Skeletal muscle tissue (tissue), 4 donors: ENCODE measurements around the gene DSG4. TPM values are rescaled to one million over a fixed set of nuclear protein-coding genes. Genes with fewer than 3 reads are reported as not detected.

Experiments
- H3K27ac ChIP-seq: one replicate; pipeline ENCODE4 v1.7.0; 2013; ENCODE audit warnings: mild to moderate bottlenecking, low read depth, low read length, inconsistent platforms
- H3K27me3 ChIP-seq, 3 donors: one replicate each; pipeline ENCODE4 v1.7.0; 2013; ENCODE audit warnings: low read length in 3 of 3; ENCODE audit not compliant: control insufficient read depth in 3 of 3, insufficient read depth in 3 of 3
- H3K36me3 ChIP-seq, 3 donors: one replicate each; pipeline ENCODE4 v1.7.0; 2013; ENCODE audit warnings: low read length in 3 of 3; ENCODE audit not compliant: control insufficient read depth in 3 of 3, insufficient read depth in 3 of 3
- H3K4me1 ChIP-seq, 3 donors: one replicate each; pipeline ENCODE4 v1.7.0; 2013; ENCODE audit warnings: low read length in 3 of 3, mild to moderate bottlenecking in 3 of 3; ENCODE audit not compliant: control insufficient read depth in 3 of 3, insufficient read depth in 3 of 3
- H3K4me3 ChIP-seq, 3 donors: one replicate each; pipeline ENCODE4 v1.7.0; 2013; ENCODE audit warnings: low read length in 3 of 3
- H3K9ac ChIP-seq, 3 donors: one replicate each; pipeline ENCODE4 v1.7.0; 2013; ENCODE audit warnings: low read length in 3 of 3, mild to moderate bottlenecking in 3 of 3, moderate library complexity in 2 of 3, low read depth in 1 of 3
- H3K9me3 ChIP-seq, 3 donors: one replicate each; pipeline ENCODE4 v1.7.0; 2013; ENCODE audit warnings: low read length in 3 of 3; ENCODE audit not compliant: control insufficient read depth in 3 of 3
- total RNA-seq: library from RNA; depleted of rRNA; stranded (reverse); fragments of >200 nt; gene quantifications from one replicate; pipeline ENCODE4 v1.2.3, GENCODE V29; 2014
- donor health status: Osteomylitis.

DSG4 gene
- total RNA-seq, 1 donor from 2014 or later = not detected

DNA sequence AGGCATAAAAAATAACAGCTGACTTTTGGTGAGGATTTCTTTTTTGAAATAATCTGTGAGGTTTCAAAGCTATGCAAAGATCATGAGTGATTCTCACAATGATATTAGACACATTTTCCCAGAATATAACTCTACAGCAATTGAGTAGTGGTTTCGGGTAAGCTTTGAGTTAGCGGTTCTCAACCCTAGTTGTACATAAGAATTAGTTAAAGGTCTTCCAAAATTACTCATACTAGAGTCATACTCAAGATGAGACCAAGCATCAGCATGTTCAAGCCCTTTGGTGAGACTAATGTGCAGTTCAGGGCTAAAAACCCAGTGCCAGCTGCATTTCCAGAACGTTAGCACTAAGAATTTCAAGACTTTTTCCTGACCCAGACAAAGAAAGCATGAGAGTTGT lies 31.1 kb downstream of the DSG4 start:
- H3K27ac ChIP-seq = no peak overlapping the region
- H3K9ac ChIP-seq = no peak overlapping the region
- no peaks in the 10 kb centered on the region for H3K9me3 ChIP-seq
- H3K36me3 ChIP-seq = no peaks in the 10 kb centered on the region
- H3K4me3 ChIP-seq = no peak overlapping the region
- H3K4me1 ChIP-seq = no peaks in the 10 kb centered on the region
- H3K27me3 ChIP-seq = peaks cover 0 to 3% (median 0%) of the 10 kb centered on the region in 3 donors

DNA sequence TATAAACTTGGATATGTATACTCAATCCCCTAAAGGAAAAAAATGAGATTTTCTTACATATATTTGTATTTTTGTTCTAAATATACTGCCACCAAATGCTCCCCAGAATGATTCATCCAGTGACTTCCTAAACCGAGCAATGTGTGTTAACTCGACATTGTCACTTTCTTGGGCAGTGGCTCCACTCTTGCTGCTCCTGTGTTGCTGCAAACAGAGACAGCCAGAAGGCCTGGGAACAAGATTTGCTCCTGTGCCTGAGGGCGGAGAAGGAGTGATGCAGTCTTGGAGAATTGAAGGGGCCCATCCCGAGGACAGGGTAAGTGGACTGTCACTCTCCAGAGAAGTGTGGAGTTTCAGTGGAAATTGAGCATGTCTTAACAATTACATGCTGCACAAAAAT lies 32.7 kb downstream of the DSG4 start:
- Histone ChIP-seq H3K4me3 (no peak overlapping the region), H3K36me3 (no peaks in the 10 kb centered on the region), H3K27me3 (peaks cover 0 to 3% (median 0%) of the 10 kb centered on the region in 3 donors), H3K4me1 (no peaks in the 10 kb centered on the region), H3K9ac (no peak overlapping the region), H3K9me3 (no peaks in the 10 kb centered on the region), H3K27ac (no peak overlapping the region)

DNA sequence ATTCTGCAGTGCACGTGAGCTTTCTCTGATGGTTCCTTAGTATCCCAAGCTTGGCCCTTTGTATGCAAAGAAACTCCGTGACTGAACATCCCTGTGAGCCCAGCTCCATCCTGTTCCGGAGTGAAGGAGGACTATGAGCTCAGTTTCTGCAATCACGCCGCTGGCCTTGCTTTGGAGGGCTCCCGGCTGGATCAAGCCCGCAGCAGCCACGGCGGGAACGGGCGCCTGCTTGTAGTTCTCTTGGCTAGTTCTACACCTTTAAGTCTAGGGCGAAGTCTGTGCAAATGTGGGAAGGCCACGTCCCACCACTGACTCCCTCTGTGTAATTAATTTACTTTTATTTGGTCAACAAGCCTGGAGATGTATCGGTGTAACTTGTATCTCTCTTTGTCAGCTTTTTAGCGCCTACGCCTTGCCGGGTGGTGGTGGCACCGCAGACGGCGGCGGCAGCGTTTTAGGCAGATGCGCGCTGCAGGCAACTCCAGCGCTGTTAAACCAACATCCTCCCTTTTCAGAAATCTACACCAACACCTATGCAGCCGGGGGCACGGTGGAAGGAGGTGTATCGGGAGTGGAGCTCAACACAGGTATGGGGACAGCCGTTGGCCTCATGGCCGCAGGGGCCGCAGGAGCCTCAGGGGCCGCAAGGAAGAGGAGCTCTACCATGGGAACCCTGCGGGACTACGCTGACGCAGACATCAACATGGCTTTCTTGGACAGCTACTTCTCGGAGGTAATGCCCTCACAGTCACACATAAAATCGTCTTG lies 34.3 kb downstream of the DSG4 start:
- no peak overlapping the region for H3K27ac ChIP-seq

DNA sequence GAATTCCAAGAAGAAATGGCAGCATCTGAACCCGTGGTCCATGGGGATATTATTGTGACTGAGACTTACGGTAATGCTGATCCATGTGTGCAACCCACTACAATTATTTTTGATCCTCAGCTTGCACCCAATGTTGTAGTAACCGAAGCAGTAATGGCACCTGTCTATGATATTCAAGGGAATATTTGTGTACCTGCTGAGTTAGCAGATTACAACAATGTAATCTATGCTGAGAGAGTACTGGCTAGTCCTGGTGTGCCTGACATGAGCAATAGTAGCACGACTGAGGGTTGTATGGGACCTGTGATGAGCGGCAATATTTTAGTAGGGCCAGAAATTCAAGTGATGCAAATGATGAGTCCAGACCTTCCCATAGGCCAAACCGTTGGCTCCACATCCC lies 36.6 kb downstream of the DSG4 start:
- Histone ChIP-seq H3K4me1 (no peaks in the 10 kb centered on the region), H3K9me3 (no peaks in the 10 kb centered on the region), H3K36me3 (no peaks in the 10 kb centered on the region), H3K4me3 (no peak overlapping the region), H3K27ac (no peak overlapping the region), H3K27me3 (peaks cover 0 to 3% (median 0%) of the 10 kb centered on the region in 3 donors), H3K9ac (no peak overlapping the region)

More for the DNA sequence above, 34.3 kb downstream of the DSG4 start:
- H3K27me3 ChIP-seq = peaks cover 0 to 3% (median 0%) of the 10 kb centered on the region in 3 donors
- no peaks in the 10 kb centered on the region for H3K4me1 ChIP-seq
- H3K36me3 ChIP-seq = no peaks in the 10 kb centered on the region
- H3K9me3 ChIP-seq = no peaks in the 10 kb centered on the region
- H3K4me3 ChIP-seq = no peak overlapping the region
- H3K9ac ChIP-seq = no peak overlapping the region

DNA sequence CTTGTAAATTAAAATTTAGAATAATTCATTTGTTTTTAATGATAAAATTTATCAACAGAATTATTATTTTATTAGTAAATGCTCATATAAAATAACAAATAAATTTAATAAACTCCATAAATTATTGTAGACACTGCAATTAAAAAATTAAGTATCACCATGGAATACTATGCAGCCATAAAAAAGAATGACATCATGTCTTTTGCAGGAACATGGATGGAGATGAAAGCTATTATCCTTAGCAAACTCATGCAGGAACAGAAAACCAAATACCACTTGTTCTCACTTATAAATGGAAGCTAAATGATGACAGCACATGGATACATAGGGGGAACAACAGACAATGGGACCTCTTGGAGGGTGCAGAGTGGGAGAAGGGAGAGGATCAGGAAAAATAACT lies 41.3 kb downstream of the DSG4 start:
- Histone ChIP-seq H3K9me3 (peaks cover 0 to 3% (median 0%) of the 10 kb centered on the region in 3 donors), H3K36me3 (no peaks in the 10 kb centered on the region), H3K4me1 (no peaks in the 10 kb centered on the region), H3K9ac (no peak overlapping the region), H3K4me3 (no peak overlapping the region), H3K27me3 (no peaks in the 10 kb centered on the region), H3K27ac (no peak overlapping the region)

DNA sequence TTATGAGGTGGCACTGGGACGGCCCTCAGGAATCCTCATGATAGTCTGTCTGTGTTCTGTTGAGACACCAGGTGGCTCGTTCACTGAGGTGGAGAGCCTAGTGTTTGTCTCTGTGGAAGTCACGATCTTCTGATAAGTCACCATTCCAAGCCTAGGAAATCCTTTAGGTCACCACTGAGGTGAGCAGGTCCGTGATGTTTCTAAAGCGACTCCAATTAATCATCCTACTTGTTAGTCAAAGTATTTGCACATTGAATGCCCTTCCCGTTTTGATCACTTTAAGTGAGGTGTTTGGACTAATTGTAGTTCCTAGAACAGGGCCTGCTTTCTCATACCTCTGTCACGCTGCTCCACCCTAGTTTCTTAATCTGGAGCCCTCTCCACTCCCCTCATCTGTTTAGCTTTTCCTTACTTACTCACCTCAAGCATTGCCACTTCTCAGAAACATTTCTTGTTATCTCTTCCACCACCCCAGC lies 42.9 kb downstream of the DSG4 start:
- Histone ChIP-seq H3K4me3 (no peak overlapping the region), H3K36me3 (no peaks in the 10 kb centered on the region), H3K27me3 (no peaks in the 10 kb centered on the region), H3K9me3 (peaks cover 0 to 3% (median 0%) of the 10 kb centered on the region in 3 donors), H3K4me1 (no peaks in the 10 kb centered on the region), H3K9ac (no peak overlapping the region), H3K27ac (no peak overlapping the region)

DNA sequence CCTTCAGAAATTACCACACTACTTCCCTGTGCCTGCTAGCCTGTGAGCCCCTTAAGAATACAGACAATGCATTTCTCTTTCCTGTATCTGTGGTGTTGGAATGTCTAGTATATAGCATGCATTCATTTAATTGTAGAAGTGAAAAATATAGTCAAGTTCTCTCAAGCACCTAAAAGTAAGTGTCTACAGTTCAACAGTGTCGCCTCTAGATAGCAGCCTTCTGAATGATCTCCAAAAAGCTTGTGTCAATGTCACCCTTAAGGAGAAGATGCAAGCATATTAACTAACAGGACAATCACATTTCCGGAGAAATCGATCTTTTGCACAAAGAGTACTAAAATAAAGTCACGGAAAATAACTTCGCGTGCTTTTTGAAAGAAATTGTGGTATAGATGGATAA lies 43.5 kb downstream of the DSG4 start:
- Histone ChIP-seq H3K9ac (no peak overlapping the region), H3K27me3 (no peaks in the 10 kb centered on the region), H3K9me3 (peaks cover 0 to 3% (median 0%) of the 10 kb centered on the region in 3 donors), H3K4me3 (no peak overlapping the region), H3K4me1 (no peaks in the 10 kb centered on the region), H3K36me3 (no peaks in the 10 kb centered on the region), H3K27ac (no peak overlapping the region)

DNA sequence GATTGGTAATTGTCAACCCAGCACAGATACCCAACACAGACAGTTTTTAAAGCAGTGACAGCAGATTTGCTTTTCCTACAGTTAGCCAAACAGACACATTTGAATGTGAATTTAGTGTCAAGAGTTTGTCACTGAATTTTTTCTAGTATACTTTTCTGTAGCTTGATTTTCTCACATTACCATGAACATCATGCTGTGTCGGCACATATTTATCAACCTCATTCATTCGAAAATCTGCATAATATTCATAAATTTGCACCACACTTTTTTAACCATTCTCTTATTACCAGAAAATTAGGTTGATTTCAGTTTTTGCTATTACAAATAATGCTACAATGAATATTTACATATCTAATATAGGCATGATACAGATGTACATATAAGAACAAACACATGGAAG lies 43.9 kb downstream of the DSG4 start:
- Histone ChIP-seq H3K27me3 (no peaks in the 10 kb centered on the region), H3K27ac (no peak overlapping the region), H3K36me3 (no peaks in the 10 kb centered on the region), H3K4me1 (no peaks in the 10 kb centered on the region), H3K9me3 (peaks cover 0 to 3% (median 0%) of the 10 kb centered on the region in 3 donors), H3K4me3 (no peak overlapping the region), H3K9ac (no peak overlapping the region)

DNA sequence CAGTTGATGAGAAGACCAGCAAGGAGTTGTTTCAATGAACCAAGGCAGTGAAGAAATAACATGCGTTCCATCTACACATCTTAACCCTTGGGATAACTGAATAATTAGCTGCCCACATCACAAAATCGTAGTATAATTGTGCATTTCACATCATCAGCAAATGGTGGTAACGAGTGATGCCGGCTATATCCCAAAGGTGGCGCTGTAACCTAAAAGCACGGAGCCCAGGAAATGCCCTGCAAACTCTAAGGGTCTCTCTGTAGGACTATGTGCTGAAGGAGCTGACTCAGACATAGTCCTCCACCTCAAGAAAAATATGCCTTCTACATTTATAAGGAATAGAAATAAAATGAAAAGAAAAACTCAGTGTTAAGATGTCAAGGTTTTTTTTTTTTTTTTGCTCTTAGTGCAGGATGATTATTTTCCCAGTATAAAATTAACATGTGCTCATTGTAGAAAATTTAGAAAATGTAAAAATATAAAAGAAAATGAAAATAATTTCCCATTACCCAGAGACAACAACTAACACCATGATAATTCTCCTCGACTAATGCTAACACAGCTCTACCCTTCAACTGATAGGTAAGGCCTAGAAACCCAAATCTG lies 47.9 kb downstream of the DSG4 start:
- Histone ChIP-seq H3K9ac (no peak overlapping the region), H3K36me3 (no peaks in the 10 kb centered on the region), H3K4me3 (no peak overlapping the region), H3K27ac (no peak overlapping the region), H3K4me1 (no peaks in the 10 kb centered on the region), H3K27me3 (no peaks in the 10 kb centered on the region), H3K9me3 (peaks cover 0 to 3% (median 0%) of the 10 kb centered on the region in 3 donors)

DNA sequence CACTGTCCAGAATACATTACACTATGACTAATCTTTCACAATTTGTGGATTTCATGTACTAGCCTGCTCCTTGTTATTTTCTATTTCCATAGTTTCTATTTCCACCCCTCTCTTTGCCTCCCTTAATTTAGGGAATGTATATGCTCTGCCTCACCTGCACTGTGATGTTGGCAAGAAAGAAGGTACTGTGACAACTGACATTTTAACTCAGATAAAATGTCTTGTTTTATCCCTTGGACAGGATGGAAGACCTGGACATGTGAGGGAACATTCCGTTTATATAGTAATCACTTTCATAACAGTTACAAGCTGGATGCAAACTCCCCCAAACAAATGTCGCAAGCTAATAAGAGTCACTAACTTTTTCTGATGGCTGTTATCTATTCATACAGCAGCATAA lies 49.4 kb downstream of the DSG4 start:
- no peak overlapping the region for H3K9ac ChIP-seq
- H3K27ac ChIP-seq = no peak overlapping the region
- no peaks in the 10 kb centered on the region for H3K4me1 ChIP-seq
- no peaks in the 10 kb centered on the region for H3K27me3 ChIP-seq
- peaks cover 0 to 3% (median 0%) of the 10 kb centered on the region in 3 donors for H3K9me3 ChIP-seq
- H3K36me3 ChIP-seq = no peaks in the 10 kb centered on the region
- no peak overlapping the region for H3K4me3 ChIP-seq
